Muscle of arm (tissue), 14 donors: ENCODE data around the gene KRTAP10-3. TPM values are rescaled to one million over a fixed set of nuclear protein-coding genes. Genes with fewer than 3 reads are reported as not detected.
"Not testable (repeated sequence)": the region's sequence is repeated elsewhere in the genome, so short reads cannot be mapped to it uniquely, and the experiment has no call there.

ENCODE experiments used
- DNase-seq: peaks from one replicate; pipeline ENCODE4 v3.0.0-alpha.2; 2013
- long read RNA-seq, 11 donors: transcript quantifications; one replicate each; lab custom pipeline, GENCODE V29; 2026
- polyA plus RNA-seq, 12 donors: library from polyadenylated mRNA; unstranded; fragments of 120-200 nt; gene quantifications; one replicate each; pipeline ENCODE4 v1.2.1, GENCODE V29; 2013; ENCODE audit not compliant: insufficient read length in 12 of 12

KRTAP10-3 gene, protein sequence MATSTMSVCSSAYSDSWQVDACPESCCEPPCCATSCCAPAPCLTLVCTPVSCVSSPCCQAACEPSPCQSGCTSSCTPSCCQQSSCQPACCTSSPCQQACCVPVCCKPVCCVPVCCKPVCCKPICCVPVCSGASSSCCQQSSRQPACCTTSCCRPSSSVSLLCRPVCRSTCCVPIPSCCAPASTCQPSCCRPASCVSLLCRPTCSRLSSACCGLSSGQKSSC
- not detected for polyA plus RNA-seq
- long read RNA-seq, donor 1 = 0 reads
- long read RNA-seq, donor 2 = 0 reads
- long read RNA-seq, donor 3 = 0 reads
- long read RNA-seq, donor 4 = 0 reads
- long read RNA-seq, donor 5 = 0 reads
- long read RNA-seq, donor 6 = 0 reads
- long read RNA-seq, donor 7 = 0 reads
- long read RNA-seq, donor 8 = 0 reads
- long read RNA-seq, donor 9 = 0 reads
- long read RNA-seq, donor 10 = 0 reads
- long read RNA-seq, donor 11 = 0 reads

DNA sequence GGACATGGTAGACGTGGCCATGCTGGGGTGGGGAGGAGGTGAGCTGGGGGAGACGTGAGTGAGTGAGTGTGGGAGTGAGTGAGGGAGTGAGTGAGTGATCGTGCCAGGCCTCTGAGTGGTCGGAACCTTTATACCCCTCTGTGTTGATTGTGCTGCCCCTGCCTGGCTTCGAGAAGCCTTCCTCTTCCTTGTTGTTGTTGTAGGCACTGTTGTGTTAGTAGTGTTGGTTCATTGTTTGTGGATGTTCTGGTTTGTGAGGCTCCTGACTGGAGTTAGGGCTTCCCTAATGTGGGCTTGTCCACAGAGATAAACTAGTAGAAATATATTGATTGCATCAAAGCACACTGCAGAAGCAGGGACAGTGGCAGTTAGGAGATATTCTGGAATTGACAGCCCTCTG is at the start of gene KRTAP10-3:
KRTAP10-3 (minus strand) TSS at position 101 of the 400 bp plus-strand sequence; CDS start at position 21, 80 bp downstream.
- no peak for DNase-seq

DNA sequence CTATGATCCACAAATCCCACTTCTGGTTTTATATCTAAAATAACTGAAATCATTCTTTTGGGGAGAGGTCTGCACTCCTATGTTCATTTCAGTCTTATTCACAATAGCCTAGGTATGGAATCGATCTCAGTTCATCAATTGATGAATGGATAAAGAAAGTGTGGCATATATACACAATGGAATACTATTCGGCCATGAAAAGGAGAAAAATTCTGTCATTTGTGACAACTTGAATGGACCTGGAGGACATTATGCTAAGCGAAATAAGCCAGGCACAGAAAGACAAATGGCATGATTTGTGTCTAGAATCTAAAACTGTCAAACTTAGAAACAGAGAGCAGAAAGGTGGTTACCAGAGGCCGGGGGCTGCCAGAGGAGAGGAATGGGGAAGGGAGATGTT is 47.9 kb upstream of the KRTAP10-3 start:
- DNase-seq = no peak

DNA sequence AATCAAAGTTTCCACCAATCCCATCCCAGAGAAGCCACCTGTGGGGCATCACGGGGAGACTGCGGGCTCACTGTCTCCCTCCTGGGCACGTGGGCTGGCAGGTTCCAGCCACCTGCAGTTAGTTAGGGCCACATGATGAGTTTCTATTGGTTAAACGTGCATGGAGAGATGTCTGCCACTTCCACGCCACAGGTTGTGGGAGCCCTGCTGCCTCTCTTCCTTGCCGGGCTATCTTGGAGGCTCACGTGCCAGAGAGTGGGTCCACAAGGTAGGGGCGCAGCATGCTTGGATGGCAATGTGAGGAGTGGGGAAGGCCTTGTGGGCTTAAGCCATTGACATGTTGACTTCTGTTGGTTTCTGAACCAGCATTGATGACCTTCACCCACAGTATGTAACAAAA is 45.3 kb upstream of the KRTAP10-3 start:
- DNase-seq = no peak

DNA sequence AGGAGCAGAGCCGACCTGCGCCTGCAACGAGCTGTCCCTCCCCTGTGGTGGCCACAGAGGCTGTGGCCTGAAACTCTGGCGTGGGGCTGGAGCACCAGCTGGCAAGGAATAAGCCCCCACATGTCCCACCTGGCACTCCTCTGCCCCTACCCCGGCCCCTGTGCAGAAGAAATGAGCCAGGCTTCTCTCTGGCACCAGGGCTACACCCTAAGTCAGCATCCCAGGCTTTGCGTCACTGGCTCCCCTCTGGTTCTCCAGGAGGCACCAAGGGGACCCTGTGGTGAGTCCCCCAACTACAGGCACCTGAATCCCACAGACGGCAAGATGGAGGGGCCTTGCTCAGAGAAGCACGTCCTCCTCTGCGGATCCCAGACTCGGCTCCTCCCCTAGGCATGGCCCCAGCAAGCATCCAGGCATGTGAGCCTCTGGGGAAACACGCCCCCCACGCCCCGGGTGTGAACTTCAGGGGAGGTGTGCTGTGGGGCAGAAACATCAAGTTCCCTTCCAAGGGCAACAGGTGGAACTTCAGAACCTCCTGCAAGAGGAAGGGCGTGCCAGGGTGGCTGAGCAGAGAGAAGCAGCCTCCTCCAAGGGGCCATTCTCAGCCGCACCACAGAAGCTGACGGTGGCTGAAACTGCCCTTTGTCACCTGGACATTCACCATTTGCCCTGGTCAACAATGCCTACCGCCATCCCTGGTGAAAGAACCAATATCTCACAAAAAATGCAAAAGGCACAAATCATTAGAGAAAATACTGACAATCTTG is 44.7 kb upstream of the KRTAP10-3 start:
- no peak for DNase-seq

DNA sequence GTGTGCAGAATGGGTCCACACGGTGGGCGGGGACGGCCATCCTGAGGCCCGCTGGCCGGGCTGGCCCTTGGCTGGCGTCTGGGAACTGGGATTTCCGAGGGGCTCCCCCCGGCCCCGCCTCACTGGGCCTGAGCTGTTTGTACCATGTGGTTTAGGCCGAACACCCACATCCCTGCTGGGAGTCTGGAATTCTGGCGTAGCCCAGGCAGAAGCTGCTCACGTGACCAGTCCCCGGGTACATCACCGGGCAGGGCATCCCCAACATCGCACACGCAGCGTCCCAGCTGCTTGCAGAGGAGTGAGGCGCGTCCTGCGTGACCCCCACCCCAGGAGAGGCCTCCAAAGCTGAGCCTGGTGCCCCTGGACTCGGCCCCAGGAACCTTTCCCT is 43.9 kb upstream of the KRTAP10-3 start:
- no peak for DNase-seq

DNA sequence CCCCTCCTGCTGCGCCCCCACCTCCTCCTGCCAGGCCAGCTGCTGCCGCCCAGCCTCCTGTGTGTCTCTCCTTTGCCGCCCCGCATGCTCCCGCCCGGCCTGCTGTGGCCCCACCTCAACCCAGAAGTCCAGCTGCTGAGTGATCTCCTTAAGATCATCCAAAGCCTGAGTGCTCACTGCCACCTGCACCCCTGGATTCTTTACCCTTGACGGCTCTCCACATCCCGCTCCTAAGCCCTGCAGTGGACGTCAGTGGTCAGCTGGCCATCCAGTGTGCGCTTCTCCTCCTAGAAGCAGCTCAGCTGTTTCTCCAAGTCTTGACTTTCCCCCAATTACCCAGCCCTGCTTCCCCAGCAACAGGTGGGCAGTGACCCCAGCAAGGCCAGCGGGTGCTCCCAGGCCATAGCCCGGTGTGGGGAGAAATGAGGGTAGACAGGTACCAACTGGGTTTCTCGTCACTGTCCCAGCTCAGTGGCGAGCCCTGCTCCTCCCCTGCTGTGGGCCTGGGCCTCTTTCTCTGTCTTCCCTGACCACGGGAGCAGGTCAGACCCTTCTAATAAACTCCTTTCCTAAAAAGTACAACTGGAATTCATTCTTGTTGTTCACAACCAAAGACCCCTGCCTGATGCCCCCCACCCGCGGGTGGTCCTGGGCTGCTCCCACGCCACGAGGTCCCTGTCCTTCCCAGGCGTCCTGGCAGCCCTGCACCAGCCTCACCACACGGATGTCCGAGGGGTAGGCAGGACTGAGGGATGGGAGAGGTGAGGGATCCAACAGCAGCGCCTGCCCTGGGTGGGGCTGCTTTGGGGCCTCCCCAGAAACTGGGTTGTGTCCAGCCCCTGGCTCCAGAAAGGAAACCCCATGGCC is 43.2 kb upstream of the KRTAP10-3 start:
- DNase-seq = no peak

DNA sequence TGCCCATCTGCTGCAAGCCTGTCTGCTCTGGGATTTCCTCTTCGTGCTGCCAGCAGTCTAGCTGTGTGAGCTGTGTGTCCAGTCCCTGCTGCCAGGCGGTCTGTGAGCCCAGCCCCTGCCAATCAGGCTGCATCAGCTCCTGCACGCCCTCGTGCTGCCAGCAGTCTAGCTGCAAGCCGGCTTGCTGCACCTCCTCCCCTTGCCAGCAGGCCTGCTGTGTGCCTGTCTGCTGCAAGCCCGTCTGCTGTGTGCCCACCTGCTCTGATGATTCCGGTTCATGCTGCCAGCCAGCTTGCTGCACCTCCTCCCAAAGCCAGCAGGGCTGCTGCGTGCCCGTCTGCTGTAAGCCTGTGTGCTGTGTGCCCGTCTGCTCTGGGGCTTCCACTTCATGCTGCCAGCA is 42.5 kb upstream of the KRTAP10-3 start:
- not testable (repeated sequence) for DNase-seq

DNA sequence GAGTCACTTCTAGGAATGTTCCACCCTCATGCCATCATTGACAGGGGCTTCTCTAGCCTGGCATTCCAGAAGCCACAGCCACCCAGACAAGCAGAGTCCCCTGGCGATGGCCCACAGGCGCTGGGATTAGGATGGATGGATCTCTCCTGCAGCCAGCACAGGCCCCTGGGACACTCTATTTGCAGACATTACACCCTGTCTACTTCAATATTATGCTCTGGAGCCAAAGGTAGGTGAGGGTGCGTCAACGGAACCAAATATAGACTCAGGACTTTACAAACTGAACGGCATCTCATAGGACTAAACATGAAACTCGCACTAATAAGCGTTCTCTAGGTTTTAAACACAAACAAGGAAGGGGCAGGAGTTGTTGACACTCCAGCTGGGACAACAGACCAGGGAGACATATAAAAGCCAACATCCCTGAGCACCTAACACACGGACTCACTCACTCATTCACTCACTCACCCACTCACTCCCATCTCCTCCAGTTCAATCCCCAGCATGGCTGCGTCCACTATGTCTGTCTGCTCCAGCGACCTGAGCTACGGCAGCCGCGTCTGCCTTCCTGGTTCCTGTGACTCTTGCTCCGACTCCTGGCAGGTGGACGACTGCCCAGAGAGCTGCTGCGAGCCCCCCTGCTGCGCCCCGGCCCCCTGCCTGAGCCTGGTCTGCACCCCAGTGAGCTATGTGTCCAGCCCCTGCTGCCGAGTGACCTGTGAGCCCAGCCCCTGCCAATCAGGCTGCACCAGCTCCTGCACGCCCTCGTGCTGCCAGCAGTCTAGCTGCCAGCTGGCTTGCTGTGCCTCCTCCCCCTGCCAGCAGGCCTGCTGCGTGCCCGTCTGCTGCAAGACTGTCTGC is 41.8 kb upstream of the KRTAP10-3 start, which contains the start of gene KRTAP10-7:
KRTAP10-7 (plus strand) TSS at position 480 of the 861 bp plus-strand sequence; CDS start at position 505, 25 bp downstream.
- DNase-seq = not testable (repeated sequence)

DNA sequence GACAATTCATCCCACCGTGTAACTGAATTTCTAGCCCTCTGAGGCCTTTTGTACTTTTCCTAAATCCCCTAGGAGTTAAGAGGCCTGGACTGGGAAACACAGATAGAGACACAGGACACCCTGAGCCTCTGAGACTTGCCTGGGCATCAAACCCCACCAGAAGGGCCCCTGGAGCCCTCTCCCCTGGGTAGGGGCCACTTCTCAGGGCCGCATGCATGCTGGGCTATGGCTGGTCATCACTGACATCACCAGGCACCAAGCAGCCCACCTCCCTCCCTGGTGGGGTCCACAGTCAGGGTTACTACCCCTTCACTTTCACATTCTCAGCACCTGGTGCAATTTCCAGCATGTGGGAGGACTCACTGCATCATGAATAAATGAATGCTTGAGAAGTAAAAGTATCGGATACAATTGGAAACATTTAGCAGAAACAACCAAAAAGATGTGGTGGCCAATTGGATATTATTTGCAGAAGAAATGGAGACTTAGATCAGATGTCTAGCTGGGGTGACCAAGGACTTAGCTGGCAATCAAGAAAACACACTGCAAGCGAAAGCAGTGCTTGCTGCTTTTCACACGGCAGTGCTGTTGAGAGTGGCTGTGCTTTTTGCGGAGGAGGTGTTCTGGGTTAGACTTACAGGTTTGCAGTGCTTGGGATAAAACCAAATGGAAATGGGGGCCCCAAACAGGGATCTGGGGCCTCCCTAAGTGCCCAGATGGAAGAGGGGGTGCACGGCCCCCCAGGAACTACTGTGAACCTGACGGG is 40.9 kb upstream of the KRTAP10-3 start:
- DNase-seq = no peak

DNA sequence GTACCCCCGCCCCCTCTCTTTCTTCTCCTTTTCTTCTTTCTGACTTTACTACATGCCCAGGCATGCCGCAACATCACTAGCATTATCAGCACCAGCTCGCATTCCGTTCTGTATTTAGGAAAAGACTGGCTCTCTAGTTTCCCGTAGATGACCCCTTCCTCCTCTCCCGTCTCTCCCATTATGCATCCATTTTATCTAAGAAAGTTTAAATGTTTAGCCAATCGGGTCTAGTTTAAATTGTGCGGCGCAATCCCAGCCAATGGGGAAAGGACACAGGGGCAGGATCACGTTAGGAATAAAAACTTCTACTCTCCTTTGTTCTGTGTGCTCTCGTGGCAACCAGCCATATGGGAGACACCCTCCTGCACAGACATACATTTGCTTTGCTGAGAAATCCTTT is 39.5 kb upstream of the KRTAP10-3 start:
- DNase-seq = no peak

DNA sequence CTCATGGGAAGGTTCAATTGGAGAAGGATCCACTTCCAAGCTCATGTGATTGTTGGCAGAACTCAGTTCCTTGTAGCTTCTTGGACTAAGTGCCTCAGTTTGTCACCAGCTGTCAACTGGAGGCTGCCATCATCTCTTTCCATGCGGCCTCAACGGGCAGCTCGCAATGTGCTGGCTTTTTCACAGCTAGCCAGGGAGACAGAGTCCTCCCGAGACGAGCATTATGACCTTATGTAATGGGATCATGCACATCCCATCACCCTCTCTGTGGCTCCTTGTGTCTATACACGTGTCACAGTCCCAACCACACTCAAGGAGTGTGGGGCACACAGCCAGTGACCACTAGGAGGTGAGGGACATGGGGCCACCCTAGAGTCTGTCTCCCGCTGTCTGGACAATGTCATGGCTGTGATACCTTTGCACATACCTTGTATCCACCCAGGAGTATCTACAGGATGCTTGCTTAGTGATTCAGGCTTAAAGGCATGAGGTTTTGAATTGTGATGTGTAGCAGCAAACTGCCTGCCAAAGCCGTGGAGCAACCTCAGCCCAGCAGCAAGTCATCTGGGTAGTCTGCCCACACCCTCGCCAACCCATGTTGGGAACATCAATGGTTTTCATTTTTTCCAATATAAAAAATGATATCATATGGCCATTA is 37.6 kb upstream of the KRTAP10-3 start:
- no peak for DNase-seq

DNA sequence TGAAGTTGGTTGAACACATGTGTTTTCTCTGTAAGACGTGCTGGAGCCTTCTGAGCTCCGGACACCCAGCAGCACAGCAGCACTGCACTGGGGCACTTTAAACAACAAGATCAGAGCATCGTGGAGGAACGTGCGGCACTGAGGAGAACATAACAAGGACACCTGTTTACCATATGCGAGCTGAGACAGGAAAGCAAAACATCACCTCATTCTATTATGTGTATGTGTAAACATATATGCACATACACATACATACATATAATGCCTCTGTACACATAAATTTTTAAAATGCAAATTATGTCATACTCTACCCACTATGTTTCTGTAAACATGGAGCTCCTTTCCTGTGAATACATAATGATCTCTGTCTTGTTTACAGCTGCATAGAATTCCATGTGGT is 36.9 kb upstream of the KRTAP10-3 start:
- no peak for DNase-seq

DNA sequence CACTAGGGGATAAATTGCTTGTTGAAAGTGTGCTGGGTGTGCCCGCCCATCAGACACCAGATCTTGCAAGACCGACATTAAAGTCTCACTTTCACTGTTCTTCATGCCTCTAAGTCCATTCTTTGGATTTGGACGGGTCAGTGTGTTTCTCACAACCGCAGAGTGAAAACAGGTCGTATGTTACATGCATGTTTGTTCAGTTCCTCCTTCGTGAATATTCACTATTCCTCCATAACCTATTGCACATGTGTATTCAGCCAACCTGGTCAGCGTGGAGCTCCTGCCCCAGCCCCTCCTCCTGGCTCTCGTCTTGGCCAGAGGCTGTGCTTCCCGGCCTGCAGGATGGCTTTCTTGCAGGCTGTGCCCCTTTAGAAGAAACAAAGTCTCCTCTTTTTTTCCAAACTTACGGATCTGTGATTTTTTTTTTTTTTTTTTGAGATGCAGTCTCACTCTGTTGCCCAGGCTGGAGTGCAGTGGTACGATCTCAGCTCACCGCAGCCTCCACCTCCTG is 35.9 kb upstream of the KRTAP10-3 start:
- DNase-seq = no peak

DNA sequence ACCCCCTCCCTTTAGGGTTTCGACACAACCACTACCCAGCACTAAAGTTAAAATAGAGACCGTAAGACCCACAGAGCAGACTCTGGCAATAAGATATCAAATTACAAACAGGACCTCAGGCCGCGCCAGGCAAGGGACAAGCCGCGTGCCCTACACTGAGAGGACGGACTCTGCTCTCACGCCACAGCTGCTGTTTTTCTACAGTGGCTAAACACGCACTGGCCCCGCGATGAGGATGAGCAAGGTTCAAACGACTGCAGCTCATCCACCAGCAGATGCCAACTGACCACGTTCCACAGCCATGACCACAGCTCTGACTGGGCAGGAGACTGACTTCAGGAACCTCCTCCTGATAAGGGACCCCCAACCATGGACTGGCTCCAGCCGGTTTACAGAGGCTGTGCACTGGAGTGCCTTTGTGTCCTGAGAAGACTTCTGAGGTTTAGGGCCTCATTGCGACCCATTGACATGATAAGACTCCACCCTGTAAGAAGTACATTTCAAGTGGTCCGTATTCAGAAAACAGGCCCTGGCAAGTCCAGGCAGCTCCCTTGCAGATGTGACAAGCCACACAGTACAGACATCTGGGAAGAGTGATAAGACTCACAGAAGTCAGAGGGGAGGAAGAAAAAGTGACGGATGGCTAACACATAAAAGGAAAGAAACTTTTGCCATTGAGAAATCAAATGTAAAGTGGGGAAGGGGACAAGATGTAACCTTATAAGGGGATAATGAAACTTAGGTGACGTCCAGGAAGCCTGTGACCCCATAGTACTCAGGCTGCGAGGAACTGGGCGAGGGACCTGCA is 35.2 kb upstream of the KRTAP10-3 start:
- no peak for DNase-seq

DNA sequence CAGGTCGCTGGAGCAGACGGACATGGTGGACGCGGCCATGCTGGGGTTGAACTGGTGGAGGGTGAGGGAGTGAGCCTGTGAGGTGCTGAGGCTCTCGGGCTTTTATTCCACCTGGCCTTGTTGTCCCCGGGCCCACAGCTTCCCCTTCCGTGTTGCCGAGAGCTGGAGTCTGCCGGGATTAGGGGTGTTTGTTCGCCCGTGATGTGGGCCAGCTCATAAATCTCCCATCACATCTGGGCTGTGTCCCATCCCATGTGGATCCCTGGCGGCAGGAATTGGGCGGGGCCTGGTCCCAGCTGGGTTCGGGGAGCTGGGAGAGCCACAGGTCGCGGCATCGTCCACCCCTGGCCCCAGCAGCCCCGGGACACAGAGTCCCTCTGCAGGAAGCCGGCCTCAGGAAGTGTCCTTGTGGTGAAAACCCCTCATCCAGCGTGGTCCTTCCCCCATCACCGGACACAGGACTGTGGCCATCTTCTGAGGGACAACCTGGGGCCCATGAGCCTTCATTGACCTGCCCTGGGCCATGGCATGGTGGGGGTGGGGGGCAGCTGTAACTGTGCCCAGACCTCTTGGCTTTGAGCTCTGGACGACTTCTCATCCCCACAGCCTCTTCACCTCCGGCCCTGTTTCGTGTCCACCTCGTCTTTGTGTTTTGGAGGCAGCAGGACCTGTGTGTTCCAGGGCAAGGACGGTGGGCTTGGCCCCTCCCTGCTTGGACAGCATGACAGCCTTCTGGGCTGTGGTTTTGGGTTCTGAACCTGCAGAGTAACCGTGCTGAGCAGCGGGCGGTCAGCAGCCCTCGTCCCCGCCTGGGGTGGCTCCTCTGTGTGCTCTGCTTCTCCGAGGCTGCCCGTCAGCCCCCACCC is 34.1 kb upstream of the KRTAP10-3 start, which contains the start of gene KRTAP10-6:
KRTAP10-6 (minus strand) TSS at position 60 of the 866 bp plus-strand sequence; CDS start at position 39, 21 bp downstream.
- DNase-seq = no peak

DNA sequence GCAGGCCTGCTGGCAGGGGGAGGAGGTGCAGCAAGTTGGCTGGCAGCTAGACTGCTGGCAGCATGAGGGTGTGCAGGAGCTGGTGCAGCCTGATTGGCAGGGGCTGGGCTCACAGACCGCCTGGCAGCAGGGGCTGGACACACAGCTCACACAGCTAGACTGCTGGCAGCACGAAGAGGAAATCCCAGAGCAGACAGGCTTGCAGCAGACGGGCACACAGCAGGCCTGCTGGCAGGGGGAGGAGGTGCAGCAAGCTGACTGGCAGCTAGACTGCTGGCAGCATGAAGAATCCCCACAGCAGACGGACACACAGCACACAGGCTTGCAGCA is 33.2 kb upstream of the KRTAP10-3 start:
- not testable (repeated sequence) for DNase-seq
